NCI-H2107 treated with DMSO at 0.1 percent for 48 hours (cell line): ENCODE results near the gene ALOX15B.

ENCODE experiments used
- DNase-seq: peaks from one replicate; lab custom pipeline; 2025; ENCODE audit not compliant: unreplicated experiment; lab: John Stamatoyannopoulos, UW

Gene ALOX15B

GRCh38 chr17:8079291-8080207 lies 40.7 kb downstream of the ALOX15B start:
- DNase-seq, result peak; percentile 41

GRCh38 chr17:8080208-8080798 lies 41.4 kb downstream of the ALOX15B start:
- DNase-seq, result no peak

- DNase-seq, result no peak
These were observed 42.0 kb downstream of the ALOX15B start for GRCh38 chr17:8080799-8081219.

GRCh38 chr17:8081876-8082275 lies 43.0 kb downstream of the ALOX15B start:
- DNase-seq, result no peak

GRCh38 chr17:8082292-8082691 lies 43.4 kb downstream of the ALOX15B start:
- DNase-seq, result no peak

- DNase-seq, result no peak
These were observed 45.4 kb downstream of the ALOX15B start for GRCh38 chr17:8084250-8084649.

GRCh38 chr17:8087075-8087951 lies 48.5 kb downstream of the ALOX15B start, which contains the start of gene ALOX12B:
Gene ALOX12B, minus strand, starts transcription at chr17:8087716. Its CDS starts 274 bp downstream, at chr17:8087442.
- DNase-seq, result no peak

GRCh38 chr17:8087952-8088230 lies 49.0 kb downstream of the ALOX15B start:
- no peak for DNase-seq

GRCh38 chr17:8089728-8090127 lies 50.9 kb downstream of the ALOX15B start:
- DNase-seq, result no peak

- DNase-seq, result no peak
These were observed 52.3 kb downstream of the ALOX15B start for GRCh38 chr17:8091033-8091687.

GRCh38 chr17:8095361-8095760 lies 56.5 kb downstream of the ALOX15B start:
- DNase-seq, result no peak

- no peak for DNase-seq
These were observed 57.7 kb downstream of the ALOX15B start for GRCh38 chr17:8096541-8096940.
